Gastrocnemius medialis (tissue), 4 donors: ENCODE measurements around the gene RBM45. TPM values are rescaled to one million over a fixed set of nuclear protein-coding genes. Genes with fewer than 3 reads are reported as not detected.
"Not testable (repeated sequence)": the region's sequence is repeated elsewhere in the genome, so short reads cannot be mapped to it uniquely, and the experiment has no call there.

ENCODE experiments used
- ATAC-seq, 2 donors: fragments of 150-250 bp; one replicate each; pipeline ENCODE4 v1.9.1; 2016
- DNase-seq, 2 donors: peaks; one replicate each; pipeline ENCODE4 v3.0.0-alpha.2; 2019
- H3K27ac ChIP-seq, 4 donors: fragments of 200-600 bp; sonication (generic); 1 replicate in 1 of 4; 2 replicates in 3 of 4; pipeline ENCODE4 v1.5.1; 2016 to 2018; ENCODE audit warnings: mild to moderate bottlenecking in 2 of 4, moderate library complexity in 1 of 4
- H3K27me3 ChIP-seq, 3 donors: fragments of 200-600 bp; sonication (generic) in 2 of 3; 1 replicate in 1 of 3; 2 replicates in 2 of 3; pipeline versions ENCODE4 v1.5.1 to v1.6.0; 2016 to 2019; ENCODE audit warnings: mild to moderate bottlenecking in 1 of 3, moderate library complexity in 1 of 3
- H3K36me3 ChIP-seq, 2 donors: fragments of 200-600 bp; sonication (generic) in 1 of 2; one replicate each; pipeline ENCODE4 v1.5.1; 2017 to 2018
- H3K4me1 ChIP-seq, 2 donors: fragments of 200-600 bp; sonication (generic) in 1 of 2; one replicate each; pipeline ENCODE4 v1.5.1; 2016 to 2017; ENCODE audit warnings: mild to moderate bottlenecking in 2 of 2
- H3K4me3 ChIP-seq, 4 donors: fragments of 200-600 bp; sonication (generic) in 3 of 4; 1 replicate in 1 of 4; 2 replicates in 3 of 4; pipeline ENCODE4 v1.5.1; 2016 to 2019; ENCODE audit warnings: mild to moderate bottlenecking in 2 of 4
- H3K9me3 ChIP-seq, 3 donors: fragments of 200-600 bp; sonication (generic) in 2 of 3; 1 replicate in 1 of 3; 2 replicates in 2 of 3; pipeline ENCODE4 v1.5.1; 2016 to 2019
- POLR2A ChIP-seq, 2 donors: fragments of 450-650 bp; IDR thresholded peaks; one replicate each; pipeline ENCODE4 v1.6.1; 2017; ENCODE audit warnings: antibody characterized with exemption in 2 of 2, mild to moderate bottlenecking in 2 of 2, moderate library complexity in 2 of 2
- in situ Hi-C, 4 donors: fragments of 200-750 bp; cut with MboI; loops; one replicate each; pipeline versions ENCODE4 v1.15.0 to v1.8.0; 2017; ENCODE audit warnings: low sequenced_read_pairs in 4 of 4
- intact Hi-C: fragments of 100-400 bp; cut with DNase I; formaldehyde crosslinking; loops from one replicate; pipeline ENCODE4 v1.15.1; 2023; ENCODE audit warnings: low total_unique reads
- total RNA-seq, 4 donors: library from RNA; depleted of rRNA; stranded (reverse); fragments of >200 nt; gene quantifications; one replicate each; pipeline versions ENCODE4 v1.1.0 to v1.2.3, GENCODE V29; 2016
- TF ChIP-seq, protein P1 (sequence below), 5 experiments: fragments of 450-650 bp in 3 of 5; fragments of 200-600 bp in 2 of 5; sonication (generic) in 2 of 5; IDR thresholded peaks in 4 of 5; conservative IDR thresholded peaks in 1 of 5; 1 replicate in 4 of 5; 2 replicates in 1 of 5; pipeline ENCODE4 v1.5.1; 2016 to 2019; ENCODE audit warnings: antibody characterized with exemption in 5 of 5, mild to moderate bottlenecking in 3 of 5, moderate library complexity in 3 of 5

RBM45 gene
- total RNA-seq, 4 donors from 2014 or later = 2.0 to 8.1 (median 5.5) TPM

DNA sequence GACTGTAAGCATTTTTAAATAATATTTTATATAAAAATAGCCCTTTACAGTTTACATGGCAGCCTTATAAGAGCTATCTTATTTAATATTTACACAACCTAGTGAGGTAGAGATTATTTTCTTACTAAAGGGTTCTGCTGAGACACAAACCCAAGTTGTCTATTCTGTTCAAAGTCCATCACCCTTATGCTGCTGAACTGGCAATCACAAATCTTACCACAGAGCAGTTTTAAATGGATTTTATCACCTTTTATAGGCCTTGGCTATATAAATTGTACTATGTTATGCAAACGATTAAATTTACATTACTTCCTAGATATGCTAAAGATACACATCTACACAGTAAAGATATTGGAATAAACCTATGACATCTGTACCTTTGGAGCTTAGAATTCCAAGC, 40.7 kb downstream of the RBM45 start:
- Histone ChIP-seq H3K4me1 (peaks cover 3 to 8% of the 10 kb centered on the region in 2 donors), H3K27me3 (no peaks in the 10 kb centered on the region), H3K9me3 (no peaks in the 10 kb centered on the region), H3K36me3 (no peaks in the 10 kb centered on the region), H3K27ac (no peak overlapping the region), H3K4me3 (no peak overlapping the region)
- in situ Hi-C loops = no loop called here
- intact Hi-C loops = no loop called here
- ATAC-seq = no peak
- DNase-seq = no peak
- TF ChIP-seq, protein P1, sequence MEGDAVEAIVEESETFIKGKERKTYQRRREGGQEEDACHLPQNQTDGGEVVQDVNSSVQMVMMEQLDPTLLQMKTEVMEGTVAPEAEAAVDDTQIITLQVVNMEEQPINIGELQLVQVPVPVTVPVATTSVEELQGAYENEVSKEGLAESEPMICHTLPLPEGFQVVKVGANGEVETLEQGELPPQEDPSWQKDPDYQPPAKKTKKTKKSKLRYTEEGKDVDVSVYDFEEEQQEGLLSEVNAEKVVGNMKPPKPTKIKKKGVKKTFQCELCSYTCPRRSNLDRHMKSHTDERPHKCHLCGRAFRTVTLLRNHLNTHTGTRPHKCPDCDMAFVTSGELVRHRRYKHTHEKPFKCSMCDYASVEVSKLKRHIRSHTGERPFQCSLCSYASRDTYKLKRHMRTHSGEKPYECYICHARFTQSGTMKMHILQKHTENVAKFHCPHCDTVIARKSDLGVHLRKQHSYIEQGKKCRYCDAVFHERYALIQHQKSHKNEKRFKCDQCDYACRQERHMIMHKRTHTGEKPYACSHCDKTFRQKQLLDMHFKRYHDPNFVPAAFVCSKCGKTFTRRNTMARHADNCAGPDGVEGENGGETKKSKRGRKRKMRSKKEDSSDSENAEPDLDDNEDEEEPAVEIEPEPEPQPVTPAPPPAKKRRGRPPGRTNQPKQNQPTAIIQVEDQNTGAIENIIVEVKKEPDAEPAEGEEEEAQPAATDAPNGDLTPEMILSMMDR (IDR thresholded peaks at IDR 0.05 in 4 of 5, conservative IDR thresholded peaks at IDR 0.05 in 1 of 5) = no peak
- no peak for TF ChIP-seq POLR2A (IDR thresholded peaks at IDR 0.05)

DNA sequence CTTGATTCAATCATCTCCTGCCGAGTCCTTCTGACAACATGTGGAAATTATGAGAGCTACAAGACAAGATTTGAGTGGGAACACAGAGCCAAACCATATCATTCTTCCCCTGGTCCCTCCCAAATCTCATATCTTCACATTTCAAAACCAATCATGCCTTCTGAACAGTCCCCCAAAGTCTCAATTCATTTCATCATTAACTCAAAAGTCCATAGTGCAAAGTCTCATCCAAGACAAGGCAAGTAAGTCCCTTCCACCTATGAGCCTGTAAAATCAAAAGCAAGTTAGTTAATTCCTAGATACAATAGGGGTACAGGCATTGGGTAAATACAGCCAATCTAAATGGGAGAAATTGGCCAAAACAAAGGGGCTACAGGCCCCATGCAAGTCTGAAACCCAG, 41.6 kb downstream of the RBM45 start:
- intact Hi-C loops, ATAC-seq, H3K4me3 ChIP-seq, H3K27ac ChIP-seq, H3K36me3 ChIP-seq, H3K4me1 ChIP-seq, in situ Hi-C loops, H3K9me3 ChIP-seq, DNase-seq, H3K27me3 ChIP-seq: not testable (repeated sequence)

DNA sequence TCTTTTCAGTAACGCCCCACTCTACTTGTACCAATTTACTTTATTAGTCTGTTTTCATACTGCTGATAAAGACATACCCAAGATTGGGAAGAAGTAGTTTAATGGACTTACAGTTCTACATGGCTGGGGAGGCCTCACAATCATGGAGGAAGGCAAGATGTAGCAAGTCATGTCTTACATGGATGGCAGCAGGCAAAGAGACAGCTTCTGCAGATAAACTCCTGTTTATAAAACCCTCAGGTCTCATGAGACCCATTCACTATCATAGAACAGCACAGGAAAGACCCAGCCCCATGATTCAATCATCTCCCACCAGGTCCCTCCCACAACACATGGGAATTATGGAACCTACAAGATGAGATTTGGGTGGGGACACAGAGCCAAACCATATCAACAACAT, 43.3 kb downstream of the RBM45 start:
- H3K4me1 ChIP-seq = peaks cover 3 to 8% of the 10 kb centered on the region in 2 donors
- in situ Hi-C loops (no loop called here), intact Hi-C loops (no loop called here)
- ATAC-seq (no peak), DNase-seq (no peak)
- TF ChIP-seq, protein P1 (IDR thresholded peaks at IDR 0.05 in 4 of 5, conservative IDR thresholded peaks at IDR 0.05 in 1 of 5) = no peak
- TF ChIP-seq POLR2A (IDR thresholded peaks at IDR 0.05) = no peak
- no peaks in the 10 kb centered on the region for H3K9me3 ChIP-seq
- H3K36me3 ChIP-seq = no peaks in the 10 kb centered on the region
- H3K27me3 ChIP-seq = no peaks in the 10 kb centered on the region
- H3K4me3 ChIP-seq = no peak overlapping the region
- no peak overlapping the region for H3K27ac ChIP-seq

DNA sequence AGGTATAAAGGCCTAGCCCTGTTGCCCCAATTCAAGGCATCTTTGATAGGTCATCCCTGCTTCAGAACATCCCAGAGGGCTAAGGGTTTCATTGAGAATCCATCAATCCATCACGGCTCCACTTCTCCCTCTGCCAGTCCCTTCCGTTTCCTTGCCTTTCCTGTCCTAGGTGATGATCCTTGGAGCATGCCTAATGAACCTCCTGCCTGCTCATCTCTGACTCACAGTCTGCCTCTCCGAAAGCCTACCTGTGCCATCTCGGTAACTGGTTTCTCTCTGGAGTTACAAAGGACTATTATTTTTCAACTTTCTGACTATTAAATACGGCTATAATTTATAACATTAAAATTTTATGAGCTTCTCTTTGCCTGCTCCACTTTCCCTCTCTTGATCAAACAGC, 45.3 kb downstream of the RBM45 start:
- H3K36me3 ChIP-seq = no peaks in the 10 kb centered on the region
- no peak overlapping the region for H3K27ac ChIP-seq

DNA sequence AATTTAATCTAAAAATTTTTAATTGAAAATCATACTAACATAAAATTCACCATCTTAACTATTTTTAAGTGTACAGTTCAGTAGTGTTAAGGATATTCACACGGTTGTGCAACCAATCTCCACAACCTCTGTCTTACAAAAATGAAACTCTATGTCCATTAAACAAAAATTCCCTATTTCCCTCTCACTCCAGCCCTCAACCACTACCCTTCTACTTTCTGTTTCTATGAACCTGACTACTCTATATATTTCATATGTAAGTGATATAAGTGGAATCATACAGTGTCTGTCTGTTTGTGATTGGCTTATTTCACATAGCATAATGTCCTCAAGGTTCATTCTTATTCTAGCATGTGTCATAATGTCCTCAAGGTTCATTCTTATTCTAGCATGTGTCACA, 47.7 kb downstream of the RBM45 start:
- no peaks in the 10 kb centered on the region for H3K4me1 ChIP-seq
- no peaks in the 10 kb centered on the region for H3K36me3 ChIP-seq
- no peak overlapping the region for H3K27ac ChIP-seq
- ATAC-seq (no peak), DNase-seq (no peak)
- H3K27me3 ChIP-seq = no peaks in the 10 kb centered on the region
- TF ChIP-seq, protein P1 (IDR thresholded peaks at IDR 0.05 in 4 of 5, conservative IDR thresholded peaks at IDR 0.05 in 1 of 5) = no peak
- no peak for TF ChIP-seq POLR2A (IDR thresholded peaks at IDR 0.05)
- intact Hi-C loops (no loop called here), in situ Hi-C loops (no loop called here)
- no peaks in the 10 kb centered on the region for H3K9me3 ChIP-seq
- H3K4me3 ChIP-seq = no peak overlapping the region

More for the DNA sequence above, 45.3 kb downstream of the RBM45 start:
- Histone ChIP-seq H3K9me3 (no peaks in the 10 kb centered on the region), H3K4me1 (peaks cover 0 to 5% of the 10 kb centered on the region in 2 donors), H3K27me3 (no peaks in the 10 kb centered on the region), H3K4me3 (no peak overlapping the region)
- DNase-seq (no peak), ATAC-seq (no peak)
- in situ Hi-C loops (no loop called here), intact Hi-C loops (no loop called here)
- TF ChIP-seq, protein P1 (IDR thresholded peaks at IDR 0.05 in 4 of 5, conservative IDR thresholded peaks at IDR 0.05 in 1 of 5) = no peak
- no peak for TF ChIP-seq POLR2A (IDR thresholded peaks at IDR 0.05)
